NCI-H1930 (cell line): Measurements from ENCODE around the gene TRIM65.

Experiments used
- DNase-seq, 2 experiments: peaks; one replicate each; lab custom pipeline; 2025; lab: John Stamatoyannopoulos, UW

Gene TRIM65, protein sequence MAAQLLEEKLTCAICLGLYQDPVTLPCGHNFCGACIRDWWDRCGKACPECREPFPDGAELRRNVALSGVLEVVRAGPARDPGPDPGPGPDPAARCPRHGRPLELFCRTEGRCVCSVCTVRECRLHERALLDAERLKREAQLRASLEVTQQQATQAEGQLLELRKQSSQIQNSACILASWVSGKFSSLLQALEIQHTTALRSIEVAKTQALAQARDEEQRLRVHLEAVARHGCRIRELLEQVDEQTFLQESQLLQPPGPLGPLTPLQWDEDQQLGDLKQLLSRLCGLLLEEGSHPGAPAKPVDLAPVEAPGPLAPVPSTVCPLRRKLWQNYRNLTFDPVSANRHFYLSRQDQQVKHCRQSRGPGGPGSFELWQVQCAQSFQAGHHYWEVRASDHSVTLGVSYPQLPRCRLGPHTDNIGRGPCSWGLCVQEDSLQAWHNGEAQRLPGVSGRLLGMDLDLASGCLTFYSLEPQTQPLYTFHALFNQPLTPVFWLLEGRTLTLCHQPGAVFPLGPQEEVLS

DNA sequence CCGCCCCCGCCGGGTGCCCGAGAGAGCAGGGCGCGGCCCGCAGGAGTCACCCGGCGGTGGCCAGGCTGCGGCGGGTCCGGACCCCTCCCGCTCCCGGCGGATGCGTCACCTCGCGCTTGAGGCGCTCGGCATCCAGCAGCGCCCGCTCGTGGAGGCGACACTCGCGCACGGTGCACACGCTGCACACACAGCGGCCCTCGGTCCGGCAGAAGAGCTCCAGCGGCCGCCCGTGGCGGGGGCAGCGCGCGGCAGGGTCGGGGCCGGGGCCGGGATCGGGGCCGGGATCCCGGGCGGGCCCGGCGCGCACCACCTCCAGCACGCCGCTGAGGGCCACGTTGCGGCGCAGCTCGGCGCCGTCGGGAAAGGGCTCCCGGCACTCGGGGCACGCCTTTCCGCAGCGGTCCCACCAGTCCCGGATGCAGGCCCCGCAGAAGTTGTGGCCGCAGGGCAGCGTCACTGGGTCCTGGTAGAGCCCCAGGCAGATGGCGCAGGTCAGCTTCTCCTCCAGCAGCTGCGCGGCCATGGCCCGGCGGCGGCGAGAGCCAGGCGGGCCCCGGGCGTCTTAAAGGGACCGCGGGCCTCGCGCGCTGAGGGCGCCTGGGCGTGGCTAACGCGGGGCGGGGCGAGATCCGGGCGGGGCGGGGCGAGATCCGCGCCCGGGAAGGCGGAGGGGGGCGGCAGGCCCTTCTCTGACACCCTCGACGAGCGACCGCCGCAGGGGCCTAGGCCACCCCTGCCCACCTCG, at the start of gene TRIM65:
TSS of gene TRIM65 (minus strand) at position 537 of the 745 bp plus-strand sequence. CDS start at position 523, 14 bp downstream.
- peak; percentile 86 to 88 for DNase-seq

DNA sequence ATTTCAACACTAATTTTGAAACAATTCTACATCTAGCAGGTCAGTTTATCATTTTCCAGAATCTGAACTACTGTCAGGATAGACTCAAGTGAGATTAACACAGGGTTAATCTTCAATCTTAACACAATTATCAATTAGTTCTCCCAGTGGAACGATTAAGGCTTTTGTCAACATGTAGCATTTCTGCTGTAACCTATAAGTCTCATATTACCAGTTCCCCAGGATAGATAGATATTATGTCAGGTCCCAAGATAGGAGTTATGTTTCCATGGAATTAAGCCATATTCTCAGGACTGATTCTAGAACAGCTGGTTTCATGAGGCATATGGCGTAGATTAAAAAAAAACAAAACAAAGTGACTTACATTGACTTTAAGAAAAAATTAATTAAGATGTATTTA, 48.5 kb upstream of the TRIM65 start:
- no peak for DNase-seq

DNA sequence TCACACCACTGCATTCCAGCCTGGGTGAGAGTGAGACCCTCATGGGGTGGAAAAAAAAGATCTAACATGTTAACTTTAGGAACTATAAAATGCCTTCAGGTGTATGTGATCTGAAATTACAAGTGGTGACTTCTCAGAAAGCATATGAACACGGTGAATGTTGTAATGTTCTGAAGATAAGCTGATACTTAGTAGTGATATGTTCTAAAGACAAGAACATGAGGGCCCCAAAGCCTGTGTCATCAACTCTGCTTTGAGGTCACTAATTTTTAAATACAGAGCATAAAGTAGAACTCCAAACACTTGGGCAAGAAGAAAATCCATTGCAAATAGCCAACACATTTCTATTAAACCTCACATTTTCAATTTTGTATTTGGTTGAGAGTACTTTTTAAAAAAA, 46.7 kb upstream of the TRIM65 start:
- no peak for DNase-seq

DNA sequence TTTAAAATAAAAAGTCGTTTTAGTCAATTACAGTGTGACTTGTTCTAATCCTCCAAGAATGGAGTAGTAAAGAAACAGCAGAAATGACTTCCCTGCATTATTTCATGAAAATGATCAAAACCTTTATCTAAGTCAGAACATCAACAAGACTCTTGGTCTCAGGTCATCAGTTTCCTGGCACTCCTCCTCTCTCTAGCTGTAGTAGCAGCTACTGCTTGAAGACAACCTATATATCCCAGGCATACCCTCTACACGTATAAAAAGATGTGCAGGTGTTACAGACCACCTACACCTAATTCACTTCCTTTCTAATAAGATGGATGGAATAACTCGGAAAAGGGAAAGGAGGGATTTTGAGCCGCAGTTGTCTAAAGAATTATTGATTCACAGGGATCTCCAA, 45.7 kb upstream of the TRIM65 start:
- no peak for DNase-seq

DNA sequence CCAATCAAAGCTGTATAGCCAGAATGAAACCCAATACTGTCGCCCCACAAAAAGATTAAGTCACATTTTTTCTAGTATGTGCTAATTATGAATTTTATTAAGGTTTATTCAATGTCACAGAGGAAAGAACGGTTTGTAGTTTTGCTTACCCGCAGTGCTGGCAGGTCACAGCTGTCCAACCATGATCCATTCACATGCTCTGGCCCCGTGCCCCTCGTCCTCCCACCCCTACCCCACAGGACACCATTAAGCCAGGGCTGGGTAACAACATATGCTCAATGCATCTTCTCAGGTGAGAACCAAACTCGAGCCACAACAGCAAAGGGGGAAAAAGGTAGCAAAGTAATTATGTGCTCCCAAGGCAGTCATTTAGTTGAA, 44.7 kb upstream of the TRIM65 start:
- DNase-seq, result no peak

DNA sequence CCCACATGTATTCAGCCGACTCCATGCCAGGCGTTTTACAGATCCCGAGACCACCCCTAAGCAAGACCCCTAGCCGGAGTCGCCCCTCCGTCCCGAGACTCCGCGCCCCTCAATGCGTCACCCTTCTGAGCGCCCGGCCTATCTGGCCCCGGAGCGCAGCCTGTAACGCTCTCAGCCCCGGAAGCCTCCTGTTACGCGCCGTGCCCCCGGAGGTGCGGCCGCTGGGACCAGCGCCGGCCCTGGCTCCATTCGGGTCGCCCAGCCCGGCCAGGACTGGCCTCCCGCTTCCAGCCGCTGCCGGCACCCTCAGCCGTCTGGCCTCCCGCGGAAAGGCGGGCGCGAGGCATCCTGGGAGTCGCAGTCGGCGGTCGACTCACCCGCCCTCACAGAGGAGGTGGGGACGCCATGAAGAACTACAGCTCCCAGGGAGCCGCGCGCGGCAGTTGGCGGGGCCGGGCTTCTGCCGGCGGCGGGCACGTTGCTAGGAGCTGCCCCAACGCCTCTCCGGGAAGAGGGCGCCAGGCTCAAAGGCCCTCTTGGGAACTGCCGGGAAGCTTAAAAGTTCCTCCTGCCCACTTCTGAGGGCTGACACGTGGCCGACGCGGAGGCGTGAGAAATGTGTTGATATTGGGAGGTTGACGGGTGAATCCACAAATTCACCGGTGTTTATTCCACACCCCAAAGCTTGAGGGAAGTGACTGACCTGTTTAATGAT, 44.1 kb upstream of the TRIM65 start, which contains the start of gene FBF1:
TSS of gene FBF1 (minus strand) at position 316 of the 715 bp plus-strand sequence. CDS start 2,893 bp downstream, outside the sequence.
- DNase-seq, result peak; percentile 94 to 98

DNA sequence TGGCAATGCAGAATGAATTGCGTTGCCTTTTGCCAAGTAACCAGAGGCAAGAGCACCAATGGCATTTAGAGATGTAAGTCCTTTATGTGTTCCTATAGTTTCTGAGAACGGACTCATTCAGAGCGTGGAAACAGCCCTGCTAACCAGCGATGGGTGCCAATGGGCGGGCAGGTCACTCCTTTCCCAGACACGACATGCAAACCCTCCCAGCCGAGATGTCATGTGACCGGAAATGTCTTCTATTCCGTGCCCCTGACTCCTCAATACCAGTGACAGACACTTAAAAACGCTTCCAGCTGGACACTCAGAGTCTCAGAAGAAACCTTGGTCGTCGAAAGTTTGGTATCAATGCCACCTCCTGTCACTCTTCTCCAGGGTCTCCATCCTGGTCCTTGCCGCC, 40.9 kb upstream of the TRIM65 start:
- DNase-seq, result no peak

DNA sequence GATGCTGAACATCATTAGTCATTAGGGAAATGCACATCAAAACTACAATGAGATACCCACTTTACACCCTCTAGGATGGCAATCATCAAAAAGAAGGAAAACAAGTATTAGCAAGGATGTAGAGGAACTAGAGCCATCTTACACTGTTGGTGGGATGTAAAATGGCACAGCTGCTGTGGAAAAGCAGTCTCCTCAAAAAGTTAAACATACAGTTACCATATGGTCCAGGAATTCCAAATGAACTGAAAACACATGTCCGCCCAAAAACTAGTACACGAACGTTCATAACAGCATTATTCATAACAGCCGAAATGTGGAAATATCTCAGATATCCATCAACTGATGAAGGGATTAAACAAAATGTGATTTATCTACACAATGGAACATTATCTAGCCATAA, 37.1 kb upstream of the TRIM65 start:
- DNase-seq, result no peak

DNA sequence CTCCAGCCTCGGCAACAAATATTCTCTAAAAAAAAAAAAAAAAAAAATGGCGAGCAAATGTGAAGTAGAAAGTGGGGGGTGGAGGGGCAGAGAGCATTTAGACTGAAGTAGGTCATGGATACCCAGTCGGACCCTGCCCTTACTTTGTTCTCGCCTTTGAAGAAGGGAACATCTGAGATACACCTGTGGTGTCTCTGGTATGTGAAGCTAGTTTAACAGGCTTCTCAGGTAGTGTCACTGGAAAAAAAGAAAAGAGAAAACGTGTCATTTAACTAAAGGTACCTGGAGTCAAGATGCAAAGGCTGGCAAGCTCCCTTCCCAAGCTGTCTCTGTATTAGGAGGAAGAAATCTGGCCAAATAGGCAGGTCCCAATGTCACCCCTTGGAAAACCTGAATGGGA, 36.1 kb upstream of the TRIM65 start:
- DNase-seq, result no peak

DNA sequence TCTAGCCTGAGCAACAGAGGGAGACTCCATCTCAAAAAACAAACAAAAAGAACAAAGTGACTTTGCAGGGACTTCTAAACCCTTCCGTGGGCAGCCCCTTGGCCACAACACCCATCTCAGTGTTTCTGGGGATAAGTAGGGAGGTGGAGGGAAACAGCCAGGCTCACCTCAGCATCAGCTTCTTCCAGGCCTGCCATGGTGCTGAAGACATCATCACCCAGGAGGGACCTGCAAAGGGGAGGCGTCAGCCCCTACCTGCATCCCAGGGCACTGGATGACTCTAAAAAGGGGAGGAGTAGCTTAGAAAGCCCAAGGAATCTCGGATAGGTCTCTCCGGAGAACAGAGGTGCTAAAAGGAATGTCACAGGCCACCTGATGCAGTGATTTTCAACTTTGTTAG, 34.3 kb upstream of the TRIM65 start:
- DNase-seq, result no peak

DNA sequence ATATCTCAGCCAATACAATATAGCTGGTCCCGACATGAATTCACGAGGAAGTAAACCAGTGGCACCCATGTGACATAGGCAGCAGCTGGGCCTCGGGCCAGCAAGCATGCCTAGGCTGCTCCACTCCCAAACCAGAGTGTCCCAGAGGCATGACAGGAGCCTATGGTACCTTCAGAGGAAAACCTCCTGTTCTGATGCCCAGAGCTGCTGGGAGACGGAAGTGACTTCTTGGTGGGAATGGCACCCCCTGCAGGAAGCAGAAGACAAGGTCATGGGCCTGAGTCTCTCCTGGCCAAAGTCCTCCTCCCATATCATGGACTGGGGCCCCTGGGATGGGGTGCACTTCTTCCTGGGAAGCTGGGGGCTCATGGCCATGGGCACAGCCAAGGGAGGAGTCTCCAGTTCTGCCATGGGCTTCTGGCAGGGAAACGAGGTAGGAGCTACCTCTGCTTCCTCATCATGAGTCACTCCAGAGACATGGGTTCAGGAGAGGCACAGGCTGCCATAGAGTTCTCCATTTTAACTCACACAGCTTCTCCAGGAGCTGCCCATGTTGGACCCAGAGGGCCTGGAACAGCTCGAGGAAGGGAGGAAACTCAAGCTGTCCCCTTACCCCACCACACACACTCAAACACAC, 30.7 kb upstream of the TRIM65 start:
- DNase-seq, result peak in 1 of 2 experiments; percentile 33

DNA sequence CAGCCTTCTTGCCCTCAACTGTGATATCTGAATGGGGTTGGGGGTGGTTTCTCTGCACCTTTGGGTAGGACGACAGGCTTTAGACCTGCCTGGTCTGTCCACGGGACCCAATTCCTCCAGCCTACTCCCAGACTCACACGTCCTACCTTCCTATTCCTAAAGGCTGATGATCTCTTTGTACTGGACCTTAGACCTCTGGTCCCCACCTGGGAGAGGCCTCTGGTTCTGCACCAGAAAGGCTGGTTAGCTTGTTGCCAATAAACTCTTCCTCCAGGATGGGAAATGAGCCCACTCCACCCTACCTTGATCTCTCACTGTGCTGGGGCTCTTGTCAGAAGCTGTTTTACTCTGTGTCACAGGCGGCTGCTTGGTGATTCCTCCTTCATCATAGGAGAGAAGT, 29.7 kb upstream of the TRIM65 start:
- DNase-seq, result no peak

DNA sequence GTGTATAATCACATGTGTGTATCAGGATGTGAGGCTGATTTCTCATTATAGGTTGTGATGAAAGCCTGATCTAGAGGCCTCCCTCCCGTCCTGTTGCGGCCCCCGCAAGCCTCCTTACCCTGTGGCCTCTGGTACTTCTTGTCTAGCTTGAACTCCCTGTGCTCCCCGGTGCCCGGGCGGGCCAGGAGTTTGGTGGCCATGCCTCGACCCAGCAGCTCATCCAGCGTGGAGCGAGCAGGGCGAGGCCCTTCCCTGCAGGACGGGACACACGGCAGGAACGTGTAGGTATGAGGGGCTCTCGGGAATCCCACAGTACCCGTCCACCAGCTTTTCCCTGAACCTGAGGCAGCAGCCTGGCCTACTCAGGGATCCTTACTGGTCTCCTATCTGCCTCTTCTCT, 29.2 kb upstream of the TRIM65 start:
- DNase-seq, result no peak

DNA sequence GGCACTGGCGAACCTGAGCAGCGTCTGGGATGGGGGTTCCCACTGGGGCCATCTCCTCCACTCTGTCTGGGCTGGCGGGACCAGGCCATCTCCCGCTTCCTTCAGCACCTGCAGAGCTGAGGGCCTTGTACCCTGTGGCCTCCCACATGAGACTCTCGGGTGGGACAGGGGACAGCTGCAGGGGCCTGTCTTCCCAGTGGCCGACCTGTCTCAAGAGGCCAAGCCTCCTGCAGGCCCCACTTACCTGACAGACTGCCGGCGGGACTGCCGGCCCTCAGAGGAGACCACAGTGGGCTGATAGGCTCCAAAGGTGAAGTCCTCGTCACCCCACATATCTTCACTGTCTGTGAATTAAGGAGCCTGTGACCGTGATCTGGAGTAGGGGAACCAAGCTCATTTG, 28.4 kb upstream of the TRIM65 start:
- DNase-seq, result no peak

DNA sequence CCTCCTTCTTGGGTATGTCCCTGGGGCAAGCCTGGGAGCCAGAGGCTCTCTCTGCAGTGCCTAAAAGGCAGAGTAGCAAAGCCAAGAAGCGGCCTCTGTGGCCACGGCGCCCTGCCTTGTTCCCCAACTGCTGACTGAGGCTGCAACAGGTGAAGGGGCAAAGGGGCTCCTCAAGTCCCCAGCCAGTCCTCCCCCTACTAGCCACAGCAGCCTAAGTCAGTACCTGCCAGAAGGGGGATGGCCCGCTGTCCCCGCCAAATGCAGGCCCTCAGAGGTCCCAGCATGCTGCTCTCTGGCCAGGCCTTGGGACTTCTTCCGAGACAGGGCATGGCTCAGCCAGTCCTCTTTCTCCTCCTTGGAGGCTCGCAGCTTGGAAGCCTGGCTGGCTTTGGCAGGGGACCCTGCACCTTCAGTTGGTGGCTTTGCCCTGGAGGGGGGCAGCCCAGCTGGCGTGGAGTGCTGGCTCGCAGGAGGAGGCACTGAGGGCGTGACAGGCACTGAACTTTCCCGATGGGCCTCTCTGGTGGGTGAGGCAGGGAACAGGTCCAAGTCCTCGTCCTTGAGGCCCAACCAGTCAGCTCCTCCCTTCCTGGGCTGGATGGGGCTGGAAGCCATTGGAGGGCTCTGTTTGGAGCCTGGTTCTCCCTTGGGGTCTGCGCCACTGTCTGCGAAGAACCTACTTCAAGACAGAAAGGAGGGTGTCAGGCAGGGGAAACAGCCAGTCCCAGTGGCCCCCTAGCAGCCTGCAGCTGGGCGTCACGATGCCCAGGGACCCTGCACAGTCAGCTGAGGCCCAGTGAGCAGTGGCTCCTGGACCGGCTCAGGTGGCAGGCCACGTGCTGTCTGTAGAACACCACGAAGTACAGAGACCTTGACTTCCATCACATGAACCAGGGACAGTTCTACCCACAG, 26.5 kb upstream of the TRIM65 start:
- no peak for DNase-seq

DNA sequence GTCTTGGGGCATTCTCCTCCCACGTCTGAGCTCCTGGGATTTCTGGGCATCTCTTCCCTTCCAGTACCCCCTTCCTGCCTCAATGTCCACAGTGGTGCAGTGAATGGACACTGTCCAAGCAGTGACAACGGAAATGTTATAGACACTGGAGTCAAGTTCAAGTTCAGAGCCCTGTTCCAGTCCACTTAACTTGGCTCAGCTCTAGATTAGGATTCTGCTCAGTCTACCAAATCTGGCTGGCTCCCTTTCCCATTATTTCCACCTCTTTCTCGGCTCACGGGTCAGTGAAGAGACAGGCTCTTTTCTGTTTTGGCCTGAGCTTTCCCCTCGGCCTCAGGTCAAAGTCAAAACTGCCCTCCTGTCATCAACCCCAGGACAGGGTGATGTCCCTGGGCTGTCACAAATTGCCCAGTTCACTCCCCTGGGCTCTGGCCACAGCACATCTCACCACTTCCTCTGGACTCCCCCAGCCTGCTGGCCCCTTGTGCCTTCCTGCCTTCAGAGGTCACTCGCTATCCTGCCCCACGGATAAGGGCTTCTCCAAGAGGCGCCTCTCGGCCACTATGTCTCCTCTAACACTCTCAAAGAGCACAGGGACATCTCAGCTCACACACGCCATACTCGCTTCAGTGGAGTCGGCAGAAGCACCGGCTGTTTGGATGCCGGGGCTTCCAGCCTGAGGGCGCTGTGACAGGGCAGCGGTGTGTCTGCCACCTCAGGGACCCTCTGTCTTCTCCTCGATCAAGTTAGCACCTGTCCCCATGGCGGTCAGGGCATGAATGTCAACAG, 25.6 kb upstream of the TRIM65 start:
- DNase-seq, result no peak

DNA sequence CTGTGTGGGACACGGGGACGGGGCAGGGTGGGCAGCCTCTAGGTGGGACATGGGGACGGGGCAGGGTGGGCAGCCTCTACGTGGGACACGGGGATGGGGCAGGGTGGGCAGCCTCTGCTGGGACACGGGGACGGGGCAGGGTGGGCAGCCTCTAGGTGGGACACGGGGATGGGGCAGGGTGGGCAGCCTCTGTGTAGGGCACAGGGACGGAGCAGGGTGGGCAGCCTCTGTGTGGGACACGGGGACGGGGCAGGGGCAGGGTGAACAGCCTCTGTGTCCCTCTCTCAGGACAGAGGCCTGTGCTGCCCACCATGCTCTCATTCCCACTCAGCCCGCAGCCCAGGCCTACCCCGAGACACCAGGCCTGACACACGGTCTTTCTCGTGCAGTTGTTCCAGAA, 24.8 kb upstream of the TRIM65 start:
- no peak for DNase-seq

DNA sequence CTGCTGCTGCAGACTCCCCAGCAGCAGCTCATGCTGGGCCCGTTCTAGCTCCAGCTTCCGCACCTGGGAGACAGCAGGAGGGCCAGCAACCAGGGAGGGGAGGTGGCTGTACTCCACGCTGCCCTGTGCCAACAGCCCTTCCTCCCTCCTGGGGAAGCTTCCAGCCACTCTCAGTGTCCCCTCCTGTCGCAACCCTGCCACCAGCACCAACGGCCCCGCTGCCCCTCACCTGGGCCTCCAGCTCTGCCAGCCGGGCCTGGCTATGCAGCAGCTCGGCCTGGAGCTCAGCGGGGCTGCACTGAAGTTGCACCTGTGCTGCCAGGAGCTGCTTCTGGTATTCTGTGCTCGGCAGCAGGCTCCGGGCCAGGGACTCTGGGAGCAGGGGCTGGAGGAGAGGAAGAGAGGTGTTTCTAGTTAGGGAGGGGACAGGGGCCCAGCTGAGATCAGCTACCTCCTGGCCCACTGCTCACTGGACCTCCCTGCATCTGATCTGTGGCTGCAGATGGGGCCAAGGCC, 23.4 kb upstream of the TRIM65 start:
- DNase-seq, result no peak

DNA sequence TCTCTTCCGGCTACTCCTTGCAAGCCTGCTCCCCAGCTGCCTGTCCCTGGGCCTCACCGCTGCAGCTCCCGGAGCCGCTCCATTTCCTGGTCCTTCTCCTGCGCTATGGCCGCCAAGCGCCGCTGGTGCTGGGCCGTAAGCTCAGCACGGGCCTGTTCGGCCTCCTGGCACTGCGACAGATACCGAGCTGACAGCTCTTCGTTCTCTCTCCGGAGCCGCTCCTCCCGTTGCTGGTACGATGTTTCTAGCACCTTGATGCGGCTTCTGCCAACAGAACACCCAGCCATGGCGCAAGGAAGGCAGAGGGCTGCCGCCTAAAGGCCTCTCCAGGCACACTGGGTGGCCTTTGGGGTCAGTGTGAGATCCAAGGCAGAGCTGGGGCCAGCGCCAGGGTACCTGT, 22.9 kb upstream of the TRIM65 start:
- DNase-seq, result no peak

DNA sequence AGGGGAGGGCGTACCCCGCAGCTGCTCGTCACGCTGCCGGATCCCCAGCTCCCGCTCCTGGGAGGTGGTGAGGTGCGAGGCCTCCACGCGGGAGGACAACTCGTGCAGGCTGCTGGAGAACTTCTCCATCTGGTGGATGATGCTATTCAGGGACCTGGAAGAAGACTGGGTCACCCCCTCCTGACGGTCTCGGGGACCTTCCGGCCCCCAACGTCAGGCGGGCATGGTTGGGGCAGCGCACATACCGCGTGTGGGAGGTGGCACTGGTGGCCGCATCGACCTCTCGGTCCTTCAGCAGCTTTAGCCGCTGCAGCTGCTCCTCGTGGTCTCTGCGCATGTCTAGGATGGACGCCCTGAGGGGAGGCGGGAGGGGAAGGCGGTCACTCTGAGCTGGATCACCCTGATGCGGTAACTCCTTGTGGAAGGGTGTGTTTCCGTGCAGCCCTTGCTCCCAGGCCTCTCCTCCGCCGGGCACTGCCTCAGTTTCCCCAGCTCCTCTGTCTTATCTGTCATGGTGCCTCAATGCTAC, 21.2 kb upstream of the TRIM65 start:
- DNase-seq, result no peak
